DND-41 (cell line): ENCODE measurements around the gene NCOR2.

ENCODE experiments used
- ATAC-seq: fragments of 200-7000 bp; cut with Tn5 transposase; 3 replicates; pipeline ENCODE4 v1.9.1; 2021; ENCODE audit warnings: low read depth; ENCODE audit not compliant: insufficient read depth
- DNase-seq: peaks from one replicate; pipeline ENCODE4 v3.0.0-alpha.2; 2020
- H2AFZ ChIP-seq: 2 replicates; pipeline ENCODE4 v1.6.0; 2012; ENCODE audit warnings: low read depth, low read length
- H3K27ac ChIP-seq: 2 replicates; pipeline ENCODE4 v1.5.1; 2012; ENCODE audit warnings: low read length, inconsistent platforms
- H3K27me3 ChIP-seq: fragments of 200-600 bp; sonication (generic); 2 replicates; pipeline ENCODE4 v1.6.0; 2012; ENCODE audit warnings: low read length, mild to moderate bottlenecking, inconsistent platforms; ENCODE audit not compliant: insufficient read depth, poor library complexity
- H3K36me3 ChIP-seq: 2 replicates; pipeline ENCODE4 v1.5.1; 2012; ENCODE audit warnings: low read length, inconsistent platforms; ENCODE audit not compliant: insufficient read depth
- H3K4me1 ChIP-seq: 2 replicates; pipeline ENCODE4 v1.5.1; 2012; ENCODE audit warnings: mild to moderate bottlenecking, low read length; ENCODE audit not compliant: insufficient read depth
- H3K4me2 ChIP-seq: 2 replicates; pipeline ENCODE4 v1.6.0; 2012; ENCODE audit warnings: mild to moderate bottlenecking, moderate library complexity, low read length, inconsistent platforms; ENCODE audit not compliant: insufficient read depth
- H3K4me3 ChIP-seq, 2 experiments: fragments of 200-600 bp in 1 of 2; shearing (Covaris generic) in 1 of 2; 2 replicates each; pipeline ENCODE4 v1.5.1; 2012 to 2016; ENCODE audit warnings: inconsistent platforms in 2 of 2, low read length in 2 of 2, mild to moderate bottlenecking in 2 of 2, low read depth in 1 of 2, moderate library complexity in 1 of 2
- H3K79me2 ChIP-seq: 2 replicates; pipeline ENCODE4 v1.6.0; 2012; ENCODE audit warnings: low read length, inconsistent platforms; ENCODE audit not compliant: insufficient read depth
- H3K9ac ChIP-seq: 2 replicates; pipeline ENCODE4 v1.6.0; 2012; ENCODE audit warnings: low read depth, mild to moderate bottlenecking, inconsistent platforms, low read length, moderate library complexity
- H3K9me3 ChIP-seq: 2 replicates; pipeline ENCODE4 v1.5.1; 2012; ENCODE audit warnings: low read length, moderate library complexity, mild to moderate bottlenecking, inconsistent platforms; ENCODE audit not compliant: insufficient read depth, severe bottlenecking
- H4K20me1 ChIP-seq: 2 replicates; pipeline ENCODE4 v1.6.0; 2012; ENCODE audit warnings: low read length; ENCODE audit not compliant: insufficient read depth
- EZH2 ChIP-seq: IDR thresholded peaks from 3 replicates; pipeline ENCODE4 v1.6.1; 2012; ENCODE audit warnings: borderline replicate concordance, low read depth, mild to moderate bottlenecking, moderate library complexity, low read length, inconsistent platforms; ENCODE audit not compliant: severe bottlenecking
- TF ChIP-seq, protein P1 (sequence below): IDR thresholded peaks from 2 replicates; pipeline ENCODE4 v1.5.1; 2012; ENCODE audit warnings: borderline replicate concordance, low read length, moderate library complexity, mild to moderate bottlenecking; ENCODE audit not compliant: poor library complexity, severe bottlenecking; ENCODE audit errors: extremely low read depth

NCOR2 gene

DNA sequence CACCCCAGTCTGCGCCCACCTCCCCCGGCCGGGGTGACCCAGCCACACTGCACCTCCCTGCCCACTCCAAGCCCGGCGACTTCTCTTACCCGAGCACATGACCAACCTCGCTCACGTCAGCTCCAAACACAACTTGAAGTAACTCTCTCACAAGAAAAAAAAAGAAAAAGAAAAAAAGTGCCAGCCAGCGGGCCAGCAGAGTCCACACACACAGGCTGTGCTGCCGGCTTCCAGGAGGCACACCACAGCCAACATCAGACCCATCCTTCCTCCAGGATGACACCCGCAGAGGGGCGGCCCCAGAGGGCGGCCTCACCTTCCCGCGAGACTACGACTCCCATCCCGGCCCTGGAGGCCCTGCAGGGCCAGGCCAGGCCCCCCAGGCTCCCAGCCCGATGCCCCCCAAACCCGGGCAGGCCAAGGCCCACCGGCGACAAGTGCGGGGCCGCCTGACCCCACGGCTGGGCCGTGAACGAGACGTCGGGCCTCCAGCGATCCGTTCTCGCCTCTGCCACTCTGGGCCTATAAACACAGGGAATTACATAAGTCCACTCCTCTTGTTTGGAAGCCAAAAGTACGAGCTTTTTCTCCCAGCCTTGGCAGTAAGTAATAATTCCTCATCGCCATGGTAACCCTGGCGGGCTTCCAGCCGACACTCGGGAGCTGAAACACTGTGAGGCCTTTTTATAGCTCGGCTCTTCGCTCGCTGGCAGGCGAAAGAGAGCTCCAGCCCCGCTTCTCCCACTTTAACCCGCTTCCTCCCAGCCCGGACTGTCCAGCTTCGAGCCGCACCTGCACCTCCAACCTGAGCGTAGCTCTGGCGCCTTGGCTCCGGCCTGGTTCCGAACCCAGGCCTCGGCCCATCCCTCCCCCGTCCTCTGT, 49.1 kb downstream of the NCOR2 start:
- no peaks in the 10 kb centered on the region for H3K4me1 ChIP-seq
- no peak overlapping the region for H3K9ac ChIP-seq
- H3K27me3 ChIP-seq, result no peaks in the 10 kb centered on the region
- H3K27ac ChIP-seq, result no peak overlapping the region
- peaks cover 93% of the 10 kb centered on the region for H4K20me1 ChIP-seq
- H3K9me3 ChIP-seq, result no peaks in the 10 kb centered on the region
- TF ChIP-seq EZH2, result no peak
- TF ChIP-seq, protein P1, sequence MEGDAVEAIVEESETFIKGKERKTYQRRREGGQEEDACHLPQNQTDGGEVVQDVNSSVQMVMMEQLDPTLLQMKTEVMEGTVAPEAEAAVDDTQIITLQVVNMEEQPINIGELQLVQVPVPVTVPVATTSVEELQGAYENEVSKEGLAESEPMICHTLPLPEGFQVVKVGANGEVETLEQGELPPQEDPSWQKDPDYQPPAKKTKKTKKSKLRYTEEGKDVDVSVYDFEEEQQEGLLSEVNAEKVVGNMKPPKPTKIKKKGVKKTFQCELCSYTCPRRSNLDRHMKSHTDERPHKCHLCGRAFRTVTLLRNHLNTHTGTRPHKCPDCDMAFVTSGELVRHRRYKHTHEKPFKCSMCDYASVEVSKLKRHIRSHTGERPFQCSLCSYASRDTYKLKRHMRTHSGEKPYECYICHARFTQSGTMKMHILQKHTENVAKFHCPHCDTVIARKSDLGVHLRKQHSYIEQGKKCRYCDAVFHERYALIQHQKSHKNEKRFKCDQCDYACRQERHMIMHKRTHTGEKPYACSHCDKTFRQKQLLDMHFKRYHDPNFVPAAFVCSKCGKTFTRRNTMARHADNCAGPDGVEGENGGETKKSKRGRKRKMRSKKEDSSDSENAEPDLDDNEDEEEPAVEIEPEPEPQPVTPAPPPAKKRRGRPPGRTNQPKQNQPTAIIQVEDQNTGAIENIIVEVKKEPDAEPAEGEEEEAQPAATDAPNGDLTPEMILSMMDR, result no peak
- H3K79me2 ChIP-seq, result peaks cover 96% of the 10 kb centered on the region
- no peak overlapping the region for H2AFZ ChIP-seq
- ATAC-seq (no peak), DNase-seq (no peak)
- peaks cover 32% of the 10 kb centered on the region for H3K36me3 ChIP-seq
- no peak overlapping the region for H3K4me3 ChIP-seq
- H3K4me2 ChIP-seq, result no peak overlapping the region
